ENCODE data around the gene MYH7. TPM values are rescaled to one million over a fixed set of nuclear protein-coding genes. Genes with fewer than 3 reads are reported as not detected.

The MYH7 gene
- total RNA-seq, 2 experiments from 2014 or later, result not detected

GRCh38 chr14:23481362-23481970, 46.0 kb upstream of the MYH7 start:
- ChIA-PET POLR2A (interaction anchor here (0.6 to 0.7 kb wide), 2 partner anchors 70 to 85 kb away, joined by 3 read pairs; partner anchors contain the start of gene ZFHX2), CTCF (interaction anchor here (1.4 to 12.7 kb wide), 5 partner anchors 42 to 150 kb away, joined by 3 to 291 read pairs (median 5); partner anchors contain the start of genes THTPA and ZFHX2)
- Mint-ChIP-seq H3K27ac (no peak overlapping the region), H3K4me3 (no peak overlapping the region), H3K9me3 (no peaks in the 10 kb centered on the region), H3K36me3 (ENCODE audit: low read depth) (peaks cover 19% of the 10 kb centered on the region), H3K4me1 (ENCODE audit: low read depth) (peaks cover 3% of the 10 kb centered on the region), H3K27me3 (no peaks in the 10 kb centered on the region)
- ATAC-seq, result no peak
- intact Hi-C loops (cut with micrococcal nuclease), result no loop called here
- no peak for TF ChIP-seq CTCF (IDR thresholded peaks at IDR 0.05)
- no peak for DNase-seq

GRCh38 chr14:23478109-23478759, 42.8 kb upstream of the MYH7 start:
- Mint-ChIP-seq H3K4me1 (ENCODE audit: low read depth) (peaks cover 4% of the 10 kb centered on the region), H3K27ac (no peak overlapping the region), H3K36me3 (ENCODE audit: low read depth) (peaks cover 32% of the 10 kb centered on the region), H3K4me3 (no peak overlapping the region), H3K27me3 (no peaks in the 10 kb centered on the region), H3K9me3 (no peaks in the 10 kb centered on the region)
- peak; percentile 71 for TF ChIP-seq CTCF (IDR thresholded peaks at IDR 0.05)
- DNase-seq, result peak; percentile 81
- ATAC-seq, result peak; percentile 76
- ChIA-PET CTCF (interaction anchor here (0.6 to 12.7 kb wide), 26 partner anchors 8 to 401 kb away, joined by 3 to 291 read pairs (median 4); partner anchors contain the start of genes AP1G2, NGDN, THTPA and ZFHX2), POLR2A (interaction anchor here (0.6 to 1.5 kb wide), 7 partner anchors 56 to 384 kb away, joined by 3 to 7 read pairs (median 3); partner anchors contain the start of genes ACIN1, AP1G2 and ZFHX2)
- intact Hi-C loops (cut with micrococcal nuclease), result loop anchor here (2.0 kb wide), 1 partner anchor 81 kb away; no protein-coding TSS in a partner anchor

GRCh38 chr14:23470947-23471346, 35.5 kb upstream of the MYH7 start:
- peaks cover 2% of the 10 kb centered on the region for H3K9me3 Mint-ChIP-seq
- no peak for TF ChIP-seq CTCF (IDR thresholded peaks at IDR 0.05)
- CTCF ChIA-PET, result interaction anchor here (1.8 to 2.1 kb wide), 3 partner anchors 8 to 350 kb away, joined by 4 to 6 read pairs (median 4); no protein-coding TSS in a partner anchor
- POLR2A ChIA-PET, result interaction anchor here (0.9 kb wide), 1 partner anchor 9 kb away, joined by 3 read pairs; no protein-coding TSS in a partner anchor
- no peak for ATAC-seq
- no peak for DNase-seq
- no peaks in the 10 kb centered on the region for H3K27me3 Mint-ChIP-seq
- no peak overlapping the region for H3K27ac Mint-ChIP-seq
- peaks cover 19% of the 10 kb centered on the region for H3K36me3 Mint-ChIP-seq (ENCODE audit: low read depth)
- H3K4me1 Mint-ChIP-seq (ENCODE audit: low read depth), result peaks cover 17% of the 10 kb centered on the region
- intact Hi-C loops (cut with micrococcal nuclease), result no loop called here
- H3K4me3 Mint-ChIP-seq, result no peak overlapping the region

- TF ChIP-seq CTCF (IDR thresholded peaks at IDR 0.05), result no peak
- Mint-ChIP-seq H3K4me3 (no peak overlapping the region), H3K4me1 (ENCODE audit: low read depth) (peaks cover 17% of the 10 kb centered on the region), H3K36me3 (ENCODE audit: low read depth) (peaks cover 16% of the 10 kb centered on the region), H3K27ac (no peak overlapping the region), H3K27me3 (no peaks in the 10 kb centered on the region), H3K9me3 (peaks cover 2% of the 10 kb centered on the region)
- no peak for DNase-seq
- intact Hi-C loops (cut with micrococcal nuclease), result loop anchor here (2.0 kb wide), 1 partner anchor 147 kb away; no protein-coding TSS in a partner anchor
- POLR2A ChIA-PET, result interaction anchor here (1.1 kb wide), 2 partner anchors 52 to 68 kb away, joined by 3 read pairs; no protein-coding TSS in a partner anchor
- CTCF ChIA-PET, result interaction anchor here (1.1 to 2.1 kb wide), 4 partner anchors 8 to 349 kb away, joined by 3 to 6 read pairs (median 4); no protein-coding TSS in a partner anchor
- ATAC-seq, result peak; percentile 6
Observed at GRCh38 chr14:23469906-23470403, 34.5 kb upstream of the MYH7 start.
